AG04450 (cell line): ENCODE results near the gene PRKAG1. TPM values are rescaled to one million over a fixed set of nuclear protein-coding genes. Genes with fewer than 3 reads are reported as not detected.

ENCODE experiments used
- CTCF ChIA-PET: fragments of 300-600, 350-600 bp; formaldehyde crosslinking; extraction: SDS; loops from one replicate; lab custom pipeline; 2022; ENCODE audit warnings: antibody characterized with exemption, inconsistent platforms; lab: Charles Lee
- POLR2A ChIA-PET: fragments of 350-600 bp; formaldehyde crosslinking; extraction: SDS; loops from one replicate; lab custom pipeline; 2021; ENCODE audit warnings: antibody characterized with exemption, inconsistent platforms; lab: Yijun Ruan, JAX
- DNase-seq: peaks from one replicate; pipeline ENCODE4 v3.0.0-alpha.2; 2011; ENCODE audit warnings: low read depth, low spot score
- H3K27ac ChIP-seq: one replicate; pipeline ENCODE4 v1.5.1; 2012; ENCODE audit warnings: low read depth, low read length, control low read depth
- H3K27me3 ChIP-seq: one replicate; pipeline ENCODE4 v1.6.0; 2012; ENCODE audit warnings: low read length; ENCODE audit not compliant: control insufficient read depth, insufficient read depth
- H3K4me3 ChIP-seq: 2 replicates; pipeline ENCODE4 v1.5.1; 2011; ENCODE audit warnings: mild to moderate bottlenecking, low read depth, low read length, control low read depth
- H3K9me3 ChIP-seq: 2 replicates; pipeline ENCODE4 v1.5.1; 2012; ENCODE audit warnings: low read length; ENCODE audit not compliant: control insufficient read depth, insufficient read depth
- CTCF ChIP-seq: IDR thresholded peaks from 2 replicates; pipeline ENCODE4 v1.5.1; 2011; ENCODE audit warnings: low read depth, low read length, control low read depth, inconsistent platforms
- polyA plus RNA-seq: library from polyadenylated mRNA; depleted of rRNA; stranded (reverse); fragments of >200 nt; gene quantifications from 2 replicates; pipeline ENCODE4 v1.2.3, GENCODE V29; 2011

The PRKAG1 gene
- polyA plus RNA-seq, 1 experiment = 130 TPM

- TF ChIP-seq CTCF = no peak
- ChIA-PET CTCF (interaction anchor here (1.4 to 1.8 kb wide), 4 partner anchors 7 to 24 kb away, joined by 3 to 8 read pairs (median 5); no protein-coding TSS in a partner anchor), POLR2A (no interaction called here)
- Histone ChIP-seq H3K27me3 (no peaks in the 10 kb centered on the region), H3K9me3 (no peaks in the 10 kb centered on the region), H3K27ac (no peak overlapping the region), H3K4me3 (no peak overlapping the region)
- no peak for DNase-seq
Observed at GRCh38 chr12:49044660-49045059, 26.1 kb upstream of the PRKAG1 start.

GRCh38 chr12:49043856-49044258 is 25.3 kb upstream of the PRKAG1 start:
- no peak for DNase-seq
- TF ChIP-seq CTCF = peak; percentile 79
- ChIA-PET CTCF (interaction anchor here (0.7 to 1.8 kb wide), 8 partner anchors 8 to 26 kb away, joined by 3 to 11 read pairs (median 4); partner anchors contain the start of gene RHEBL1), POLR2A (no interaction called here)
- no peak overlapping the region for H3K27ac ChIP-seq
- no peaks in the 10 kb centered on the region for H3K27me3 ChIP-seq
- no peaks in the 10 kb centered on the region for H3K9me3 ChIP-seq
- H3K4me3 ChIP-seq = no peak overlapping the region

- H3K27ac ChIP-seq = no peak overlapping the region
- no peaks in the 10 kb centered on the region for H3K9me3 ChIP-seq
- no peak for DNase-seq
Observed at GRCh38 chr12:49043241-49043640, 24.7 kb upstream of the PRKAG1 start.

GRCh38 chr12:49041881-49042484 is 23.4 kb upstream of the PRKAG1 start:
- Histone ChIP-seq H3K4me3 (no peak overlapping the region), H3K27me3 (no peaks in the 10 kb centered on the region), H3K9me3 (no peaks in the 10 kb centered on the region), H3K27ac (no peak overlapping the region)
- ChIA-PET POLR2A (interaction anchor here (0.9 kb wide), 1 partner anchor 14 kb away, joined by 4 read pairs; no protein-coding TSS in a partner anchor), CTCF (interaction anchor here (0.8 kb wide), 1 partner anchor 11 kb away, joined by 3 read pairs; no protein-coding TSS in a partner anchor)
- no peak for DNase-seq
- TF ChIP-seq CTCF = no peak

More at GRCh38 chr12:49043241-49043640, 24.7 kb upstream of the PRKAG1 start:
- Histone ChIP-seq H3K27me3 (no peaks in the 10 kb centered on the region), H3K4me3 (no peak overlapping the region)
- ChIA-PET CTCF (interaction anchor here (0.5 to 1.8 kb wide), 9 partner anchors 8 to 35 kb away, joined by 3 to 11 read pairs (median 4); partner anchors contain the start of gene RHEBL1), POLR2A (no interaction called here)
- TF ChIP-seq CTCF = no peak
